SIG-M5 treated with dmso at 0.1 percent for 504 hours (cell line): ENCODE measurements around the gene TSPAN1.
"Not testable (repeated sequence)": the region's sequence is repeated elsewhere in the genome, so short reads cannot be mapped to it uniquely, and the experiment has no call there.

Experiments
- DNase-seq: peaks from one replicate; lab custom pipeline; 2025; ENCODE audit not compliant: unreplicated experiment; lab: John Stamatoyannopoulos, UW

TSPAN1 gene

DNA sequence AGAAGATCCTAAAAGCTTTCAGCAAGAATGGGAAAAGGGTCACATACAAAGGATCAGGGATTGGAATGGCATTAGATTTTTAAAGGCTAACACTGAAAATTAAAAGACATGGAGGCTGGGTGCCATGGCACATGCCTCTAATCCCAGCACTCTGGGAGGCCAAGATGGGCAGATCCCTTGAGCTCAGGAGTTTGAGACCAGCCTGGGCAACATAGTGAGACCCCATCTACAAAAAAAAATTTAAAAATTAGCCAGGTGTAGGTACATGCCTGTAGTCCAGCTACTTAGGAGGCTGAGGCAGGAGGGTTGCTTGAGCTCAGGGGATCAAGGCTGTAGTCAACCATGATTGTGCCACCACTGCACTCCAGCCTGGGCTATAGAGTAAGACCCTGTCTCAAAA lies 40.6 kb downstream of the TSPAN1 start:
- DNase-seq = no peak

- no peak for DNase-seq
These were observed 43.6 kb downstream of the TSPAN1 start for GRCh38 chr1:46218443-46218842.

DNA sequence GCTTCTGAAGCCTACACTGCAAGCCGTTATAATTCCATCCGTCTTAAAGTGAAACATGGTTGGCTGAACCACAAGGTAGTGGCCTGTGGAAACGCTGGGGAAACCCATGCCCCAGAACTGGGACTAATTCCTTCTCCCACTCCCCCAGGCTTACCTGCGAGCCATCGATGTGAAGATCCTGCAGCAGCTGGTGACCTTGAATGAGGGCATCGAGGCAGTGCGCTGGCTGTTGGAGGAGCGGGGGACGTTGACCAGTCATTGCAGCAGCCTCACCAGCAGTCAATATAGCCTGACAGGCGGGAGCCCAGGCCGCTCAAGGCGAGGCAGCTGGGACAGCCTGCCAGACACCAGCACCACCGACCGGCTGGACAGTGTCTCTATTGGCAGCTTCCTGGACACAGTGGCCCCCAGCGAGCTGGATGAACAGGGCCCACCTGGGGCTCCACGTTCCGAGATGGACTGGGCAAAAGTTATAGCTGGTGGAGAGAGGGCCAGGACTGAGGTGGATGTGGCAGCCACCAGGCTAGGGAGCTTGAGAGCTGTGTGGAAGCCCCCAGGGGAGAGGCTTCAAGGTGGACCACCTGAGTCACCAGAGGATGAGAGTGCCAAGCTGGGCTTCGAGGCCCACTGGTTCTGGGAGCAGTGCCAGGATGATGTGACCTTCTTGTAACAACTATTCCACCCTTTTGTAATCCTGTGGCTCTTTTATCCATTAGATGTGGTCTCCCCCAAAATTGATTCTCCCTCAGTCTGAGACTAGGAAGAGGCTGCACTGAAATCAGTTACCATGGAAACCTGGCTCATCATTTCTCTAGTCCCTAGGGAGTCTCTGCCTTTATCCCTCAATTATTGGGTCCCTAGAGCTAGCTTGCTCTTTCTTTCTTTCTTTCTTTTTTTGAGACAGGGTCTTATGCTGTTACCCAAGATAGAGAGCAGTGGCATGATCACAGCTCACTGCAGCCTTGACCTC lies 44.9 kb downstream of the TSPAN1 start:
- DNase-seq = no peak

- no peak for DNase-seq
These were observed 45.9 kb downstream of the TSPAN1 start for GRCh38 chr1:46220808-46221207.

DNA sequence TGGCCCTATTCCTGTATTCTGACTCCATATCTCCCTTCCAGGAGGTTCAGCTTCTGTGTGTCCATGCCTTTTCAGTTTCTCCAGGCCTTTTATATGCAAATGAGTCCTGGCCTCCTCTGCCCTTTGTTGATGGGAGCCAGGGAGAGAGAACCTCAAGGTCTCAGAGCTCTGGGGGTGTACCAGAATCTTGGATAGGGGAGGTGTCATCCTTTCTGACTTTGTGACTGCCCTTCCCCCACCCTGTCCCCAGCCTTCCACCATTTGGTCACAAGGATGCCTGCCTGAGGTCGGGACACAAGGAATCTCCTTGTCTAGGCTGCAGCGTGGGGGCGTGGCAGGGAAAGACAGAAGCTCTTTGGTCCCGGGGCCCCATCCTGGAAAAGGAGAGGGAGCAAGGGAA lies 46.9 kb downstream of the TSPAN1 start:
- DNase-seq = no peak

- not testable (repeated sequence) for DNase-seq
These were observed 48.2 kb downstream of the TSPAN1 start for GRCh38 chr1:46223055-46223454.

DNA sequence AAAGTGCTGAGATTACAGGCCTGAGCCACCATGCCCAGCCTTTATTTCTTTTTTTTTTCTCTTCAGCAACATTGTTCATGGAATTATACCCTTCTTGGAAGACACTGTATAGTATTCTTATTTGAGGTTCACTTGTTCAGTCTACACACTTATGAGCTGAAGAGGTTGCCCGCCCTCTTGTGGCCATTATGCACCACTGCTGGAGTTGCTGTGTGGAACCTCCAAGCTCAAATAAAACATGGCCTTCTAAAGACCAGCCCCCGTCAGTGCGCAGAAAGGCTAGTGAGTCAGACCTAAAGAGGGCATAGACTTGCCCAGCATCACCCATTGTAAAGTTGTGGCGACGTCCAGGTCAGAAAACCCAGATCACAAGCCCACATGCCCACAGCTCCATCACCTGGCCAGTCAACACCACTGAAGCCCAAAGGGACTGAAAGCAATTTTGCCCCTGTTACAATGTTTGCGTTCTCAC lies 48.6 kb downstream of the TSPAN1 start:
- DNase-seq = peak; percentile 81

GRCh38 chr1:46224966-46225365 lies 50.1 kb downstream of the TSPAN1 start:
- DNase-seq = no peak

GRCh38 chr1:46231231-46231630 lies 56.3 kb downstream of the TSPAN1 start:
- DNase-seq = not testable (repeated sequence)
